Spleen (tissue), 11 donors: ENCODE results near the gene TSC22D4. TPM values are rescaled to one million over a fixed set of nuclear protein-coding genes. Genes with fewer than 3 reads are reported as not detected.

ENCODE experiments used
- DNase-seq: peaks from one replicate; pipeline ENCODE4 v3.0.0-alpha.2; 2020
- H3K27ac ChIP-seq, 8 donors: fragments of 200-600 bp; sonication (generic) in 7 of 8; 1 replicate in 4 of 8; 2 replicates in 4 of 8; pipeline versions ENCODE4 v1.5.0 to v1.8.0; 2016 to 2021; ENCODE audit warnings: inconsistent platforms in 4 of 8, mild to moderate bottlenecking in 4 of 8, moderate library complexity in 1 of 8
- H3K27me3 ChIP-seq, 7 donors: fragments of 200-600 bp; sonication (generic) in 6 of 7; replicated peaks in 1 of 7; 1 replicate in 4 of 7; 2 replicates in 3 of 7; pipeline versions ENCODE4 v1.5.0 to v1.8.0; 2016 to 2021; ENCODE audit warnings: inconsistent platforms in 3 of 7, mild to moderate bottlenecking in 1 of 7
- H3K36me3 ChIP-seq, 6 donors: fragments of 200-600 bp; sonication (generic) in 5 of 6; 1 replicate in 4 of 6; 2 replicates in 2 of 6; pipeline versions ENCODE4 v1.5.0 to v1.8.0; 2016 to 2021; ENCODE audit warnings: inconsistent platforms in 2 of 6
- H3K4me1 ChIP-seq, 6 donors: fragments of 200-600 bp; sonication (generic) in 5 of 6; 1 replicate in 3 of 6; 2 replicates in 3 of 6; pipeline versions ENCODE4 v1.5.0 to v1.8.0; 2016 to 2021; ENCODE audit warnings: inconsistent platforms in 3 of 6
- H3K4me3 ChIP-seq, 8 donors: fragments of 200-600 bp; sonication (generic) in 7 of 8; 1 replicate in 4 of 8; 2 replicates in 4 of 8; pipeline versions ENCODE4 v1.5.0 to v1.8.0; 2016 to 2021; ENCODE audit warnings: inconsistent platforms in 4 of 8, mild to moderate bottlenecking in 4 of 8, moderate library complexity in 2 of 8
- H3K9me3 ChIP-seq, 8 donors: fragments of 200-600 bp; sonication (generic) in 7 of 8; 1 replicate in 4 of 8; 2 replicates in 4 of 8; pipeline versions ENCODE4 v1.5.0 to v1.8.0; 2016 to 2021; ENCODE audit warnings: inconsistent platforms in 4 of 8
- CTCF ChIP-seq, 11 experiments: fragments of 200-600 bp in 7 of 11; fragments of 450-650 bp in 4 of 11; sonication (generic) in 4 of 11; IDR thresholded peaks in 8 of 11; conservative IDR thresholded peaks in 3 of 11; 1 replicate in 7 of 11; 2 replicates in 4 of 11; pipeline versions ENCODE4 v1.4.0 to v1.8.0; 2016 to 2021; ENCODE audit warnings: antibody characterized with exemption in 11 of 11, inconsistent platforms in 4 of 11, mild to moderate bottlenecking in 1 of 11
- POLR2A ChIP-seq, 3 donors: fragments of 450-650 bp; IDR thresholded peaks; one replicate each; pipeline ENCODE4 v1.5.1; 2017; ENCODE audit warnings: antibody characterized with exemption in 3 of 3, mild to moderate bottlenecking in 1 of 3
- POLR2AphosphoS5 ChIP-seq, 3 donors: sonication (generic); formaldehyde crosslinking; IDR thresholded peaks; one replicate each; pipeline ENCODE4 v1.5.1; 2017; ENCODE audit warnings: antibody characterized with exemption in 3 of 3
- WGBS, 5 donors: extraction: QIAGEN DNeasy Blood & Tissue Kit in 3 of 5; methylation state at CpG; one replicate each; pipeline versions ENCODE4 v1.1.5 to v1.1.7; 2013 to 2018; 5-methylcytosine and 5-hydroxymethylcytosine counted together
- intact Hi-C: fragments of 100-400 bp; cut with DNase I; formaldehyde crosslinking; loops from one replicate; pipeline ENCODE4 v1.15.0; 2023; ENCODE audit warnings: low total_unique reads
- polyA plus RNA-seq, 3 donors: library from polyadenylated mRNA; stranded (reverse); fragments of 200-250 nt; gene quantifications; one replicate each; pipeline ENCODE4 v1.2.1, GENCODE V29; 2013
- total RNA-seq, 7 donors: library from RNA; depleted of rRNA in 3 of 7; stranded (reverse); fragments of >200 nt in 3 of 7; fragmentation: NEBNext Ultra II Directional in 4 of 7; extraction: Animal tissue kit (Norgen Biotek cat#: 25700) in 4 of 7; gene quantifications; one replicate each; pipeline versions ENCODE4 v1.1.0 to v1.2.1, GENCODE V29; 2016 to 2021
- donor health status: healthy with polysubstance abuse.
- donor health status: DM: no; HTN: no; CAD: no; lungs with moderate emphysema.
- donor health status: DM: no; HTN: no; CAD: no.
- donor health status: Bipolar disorder and iron deficiency.
- donor health status: healthy.
- donor health status: DM: no; HTN: no; CAD: no.
- donor health status: DM: yes; HTN: yes; CAD: no.

Gene TSC22D4
- total and polyA plus RNA-seq, 10 donors, result 57.2 to 119 (median 94.8) TPM

DNA sequence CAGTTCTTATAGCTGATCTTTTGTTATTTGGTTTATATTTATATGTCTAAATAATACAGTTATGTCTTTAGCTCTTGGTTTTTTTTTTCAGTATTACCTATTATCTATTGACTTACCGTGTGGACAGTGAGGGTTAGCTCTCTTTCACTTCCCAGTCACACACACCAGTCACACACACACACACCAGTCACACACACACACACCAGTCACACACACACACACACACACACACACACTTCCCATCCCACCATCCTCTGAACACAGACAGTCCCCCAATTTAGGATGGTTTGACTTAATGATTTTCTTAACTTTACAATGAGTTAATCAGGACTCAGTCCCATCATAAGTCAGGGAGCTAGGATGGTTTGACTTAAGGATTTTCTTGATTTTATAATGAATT lies 41.1 kb upstream of the TSC22D4 start:
- Histone ChIP-seq H3K4me3 (no peak overlapping the region), H3K36me3 (no peaks in the 10 kb centered on the region), H3K9me3 (no peaks in the 10 kb centered on the region), H3K27ac (no peak overlapping the region), H3K27me3 (no peaks in the 10 kb centered on the region), H3K4me1 (peaks cover 0 to 19% (median 18%) of the 10 kb centered on the region in 6 donors)
- WGBS, 5 donors, result 21 to 42% (median 27%) methylated on average over 1 of the region's 1 CpG
- DNase-seq, result no peak
- intact Hi-C loops, result no loop called here
- TF ChIP-seq POLR2AphosphoS5 (IDR thresholded peaks at IDR 0.05) (no peak), POLR2A (IDR thresholded peaks at IDR 0.05) (no peak), CTCF (IDR thresholded peaks at IDR 0.05 in 8 of 11, conservative IDR thresholded peaks at IDR 0.05 in 3 of 11) (no peak)

- WGBS, 5 donors, result 88 to 93% (median 90%) methylated on average over 6 of the region's 6 CpGs
- intact Hi-C loops, result no loop called here
- H3K9me3 ChIP-seq, result no peaks in the 10 kb centered on the region
- peaks cover 0 to 24% (median 20%) of the 10 kb centered on the region in 6 donors for H3K4me1 ChIP-seq
- no peak overlapping the region for H3K4me3 ChIP-seq
- DNase-seq, result no peak
- H3K36me3 ChIP-seq, result no peaks in the 10 kb centered on the region
- H3K27ac ChIP-seq, result no peak overlapping the region
- no peaks in the 10 kb centered on the region for H3K27me3 ChIP-seq
- TF ChIP-seq CTCF (IDR thresholded peaks at IDR 0.05 in 8 of 11, conservative IDR thresholded peaks at IDR 0.05 in 3 of 11) (no peak), POLR2A (IDR thresholded peaks at IDR 0.05) (no peak), POLR2AphosphoS5 (IDR thresholded peaks at IDR 0.05) (no peak)
These were observed 40.6 kb upstream of the TSC22D4 start for GRCh38 chr7:100519580-100519979.

GRCh38 chr7:100517305-100517704 lies 38.3 kb upstream of the TSC22D4 start:
- Histone ChIP-seq H3K27me3 (no peaks in the 10 kb centered on the region), H3K4me1 (peaks cover 0 to 25% (median 21%) of the 10 kb centered on the region in 6 donors), H3K4me3 (no peak overlapping the region), H3K9me3 (no peaks in the 10 kb centered on the region), H3K36me3 (no peaks in the 10 kb centered on the region), H3K27ac (no peak overlapping the region)
- no peak for DNase-seq
- intact Hi-C loops, result no loop called here
- 73 to 100% (median 85%) methylated on average over 2 of the region's 2 CpGs for WGBS, 5 donors
- TF ChIP-seq POLR2A (IDR thresholded peaks at IDR 0.05) (no peak), POLR2AphosphoS5 (IDR thresholded peaks at IDR 0.05) (no peak)

DNA sequence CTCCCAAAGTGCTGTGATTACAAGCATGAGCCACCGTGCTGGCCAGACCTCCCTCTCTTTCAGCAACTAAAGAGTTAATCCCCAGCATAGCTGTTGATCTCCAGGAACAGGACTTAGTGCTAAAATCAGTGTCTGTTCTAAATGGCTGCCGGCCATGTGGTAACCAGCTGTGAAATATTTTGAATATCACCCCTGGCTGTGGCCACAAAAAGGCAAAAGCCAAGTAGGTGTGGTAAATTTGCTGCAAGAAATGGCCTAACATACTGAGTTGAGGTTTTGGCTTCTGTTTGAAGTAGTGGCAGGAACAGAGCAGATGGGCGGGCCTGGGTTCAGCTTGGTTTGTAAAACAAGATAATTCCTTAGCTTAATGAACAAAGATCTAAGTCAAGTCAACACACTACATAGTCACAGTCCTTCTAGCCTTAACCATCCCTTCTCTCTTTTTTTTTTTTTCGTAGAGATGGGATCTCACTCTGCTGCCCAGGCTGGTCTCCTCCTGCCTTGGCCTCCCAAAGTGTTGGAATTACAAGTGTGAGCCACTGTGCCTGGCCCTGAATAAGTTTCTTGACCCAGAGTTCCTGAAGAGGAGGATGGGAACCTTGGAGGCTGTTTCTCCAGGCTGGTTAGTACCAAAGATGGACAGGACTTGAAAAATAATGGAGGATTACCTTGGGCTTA lies 37.3 kb upstream of the TSC22D4 start:
- H3K27ac ChIP-seq, result peak overlapping the region in 3 of 8 donors; percentile 0 to 65 (median 34)
- TF ChIP-seq POLR2A (IDR thresholded peaks at IDR 0.05) (no peak), CTCF (IDR thresholded peaks at IDR 0.05 in 8 of 11, conservative IDR thresholded peaks at IDR 0.05 in 3 of 11) (no peak), POLR2AphosphoS5 (IDR thresholded peaks at IDR 0.05) (peak in 1 of 3 donors; percentile 17)
- peaks cover 0 to 25% (median 21%) of the 10 kb centered on the region in 6 donors for H3K4me1 ChIP-seq
- no peaks in the 10 kb centered on the region for H3K27me3 ChIP-seq
- no peak for DNase-seq
- intact Hi-C loops, result no loop called here
- WGBS, 5 donors, result 48 to 57% (median 49%) methylated on average over 4 of the region's 4 CpGs
- no peak overlapping the region for H3K4me3 ChIP-seq
- no peaks in the 10 kb centered on the region for H3K9me3 ChIP-seq
- H3K36me3 ChIP-seq, result no peaks in the 10 kb centered on the region
